ENCODE results near the gene ABRAXAS1.
"Not testable (repeated sequence)": the region's sequence is repeated elsewhere in the genome, so short reads cannot be mapped to it uniquely, and the experiment has no call there.

The ABRAXAS1 gene

GRCh38 chr4:83484500-83485461 is at the start of gene ABRAXAS1:
Gene ABRAXAS1 (minus strand): TSS chr4:83485100. CDS start chr4:83485072, 28 bp downstream.
- DNase-seq = peak; percentile 86

GRCh38 chr4:83527671-83528070 is 42.8 kb upstream of the ABRAXAS1 start:
- DNase-seq = no peak

DNA sequence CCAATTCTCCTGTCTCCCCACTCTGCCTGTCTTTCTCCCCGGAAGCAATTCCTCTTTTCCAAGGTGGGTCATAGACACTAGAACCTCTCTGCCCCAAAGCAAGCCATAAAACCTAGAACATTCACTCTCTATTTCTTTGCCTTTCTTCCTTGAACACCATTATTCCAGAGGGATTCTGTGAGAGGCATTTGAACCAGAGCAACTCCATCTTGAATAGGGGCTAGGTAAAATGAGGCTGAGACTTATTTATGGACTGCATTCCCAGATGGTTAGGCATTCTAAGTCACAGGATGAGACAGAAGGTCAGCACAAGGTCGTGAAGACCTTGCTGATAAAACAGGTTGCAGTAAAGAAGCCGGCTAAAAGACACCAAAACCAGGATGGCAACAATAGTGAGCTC is 37.3 kb upstream of the ABRAXAS1 start:
- no peak for DNase-seq

GRCh38 chr4:83516042-83516772 is 31.3 kb upstream of the ABRAXAS1 start:
- DNase-seq = no peak

GRCh38 chr4:83510442-83510841 is 25.5 kb upstream of the ABRAXAS1 start:
- no peak for DNase-seq

DNA sequence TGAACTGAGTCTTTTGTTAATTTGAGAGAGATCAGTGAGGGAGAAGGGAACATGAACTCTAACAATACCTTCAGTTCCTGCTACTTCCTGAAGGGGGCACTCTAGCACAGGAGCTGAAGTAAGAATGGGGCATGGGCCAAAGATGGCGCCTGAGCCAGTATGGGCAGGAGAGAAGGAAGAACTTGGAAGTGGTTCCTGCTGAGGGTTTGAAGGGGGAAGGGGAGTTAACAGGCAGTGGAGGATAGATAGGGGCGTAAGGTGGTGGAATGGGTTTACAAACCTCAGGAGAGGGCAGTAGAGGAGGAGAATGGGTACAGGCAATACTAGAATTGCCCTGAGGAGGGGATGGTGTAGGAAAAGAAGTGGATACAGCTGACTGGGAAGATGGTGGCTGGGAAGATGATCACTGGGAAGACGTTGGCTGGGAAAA is 24.3 kb upstream of the ABRAXAS1 start:
- DNase-seq = not testable (repeated sequence)

GRCh38 chr4:83504996-83505395 is 20.1 kb upstream of the ABRAXAS1 start:
- DNase-seq = no peak

DNA sequence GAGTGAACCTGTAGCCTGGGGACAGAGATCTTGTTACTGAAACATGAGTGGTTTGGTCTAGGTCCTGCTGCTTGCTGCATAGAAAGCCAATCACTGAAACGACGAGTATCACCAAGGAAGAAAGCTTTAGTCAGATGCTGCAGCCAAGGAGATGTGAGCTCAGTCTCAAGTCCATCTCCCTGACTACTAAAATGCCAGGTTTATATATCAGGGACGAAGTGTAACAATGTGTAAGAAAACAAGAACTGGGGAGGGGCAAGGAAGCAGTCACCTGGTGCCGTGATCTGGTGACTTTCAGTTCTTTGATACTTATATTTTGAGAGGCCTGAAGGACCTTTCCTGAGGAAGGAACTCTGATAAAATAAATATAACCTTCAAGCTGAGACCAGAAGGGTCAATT is 19.6 kb upstream of the ABRAXAS1 start:
- DNase-seq = no peak

- no peak for DNase-seq
Observed at GRCh38 chr4:83503974-83504373, 19.1 kb upstream of the ABRAXAS1 start.

DNA sequence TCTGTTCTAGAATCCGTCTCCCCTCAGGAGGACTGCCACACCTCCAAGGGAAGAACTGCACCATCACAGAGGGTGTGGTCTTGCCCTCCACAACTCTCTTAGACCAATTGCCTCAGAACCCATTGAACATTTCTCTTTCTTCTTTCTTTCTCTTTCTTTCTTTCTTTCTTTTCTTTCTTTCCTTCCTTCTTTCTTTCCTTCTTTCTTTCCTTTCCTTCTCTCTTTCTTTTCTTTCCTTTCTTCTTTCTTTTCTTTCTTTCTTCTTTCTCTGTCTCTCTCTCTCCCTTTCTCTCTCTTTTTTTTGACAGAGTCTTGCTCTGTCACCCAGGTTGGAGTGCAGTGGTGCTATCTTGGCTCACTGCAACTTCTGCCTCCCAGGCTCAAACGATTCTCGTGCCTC is 16.8 kb upstream of the ABRAXAS1 start:
- not testable (repeated sequence) for DNase-seq

- DNase-seq = no peak
Observed at GRCh38 chr4:83498187-83498586, 13.3 kb upstream of the ABRAXAS1 start.

- not testable (repeated sequence) for DNase-seq
Observed at GRCh38 chr4:83496085-83496917, 11.4 kb upstream of the ABRAXAS1 start.

- DNase-seq = no peak
Observed at GRCh38 chr4:83490876-83491450, 6.1 kb upstream of the ABRAXAS1 start.

GRCh38 chr4:83489711-83490326 is 4.9 kb upstream of the ABRAXAS1 start:
- DNase-seq = no peak

DNA sequence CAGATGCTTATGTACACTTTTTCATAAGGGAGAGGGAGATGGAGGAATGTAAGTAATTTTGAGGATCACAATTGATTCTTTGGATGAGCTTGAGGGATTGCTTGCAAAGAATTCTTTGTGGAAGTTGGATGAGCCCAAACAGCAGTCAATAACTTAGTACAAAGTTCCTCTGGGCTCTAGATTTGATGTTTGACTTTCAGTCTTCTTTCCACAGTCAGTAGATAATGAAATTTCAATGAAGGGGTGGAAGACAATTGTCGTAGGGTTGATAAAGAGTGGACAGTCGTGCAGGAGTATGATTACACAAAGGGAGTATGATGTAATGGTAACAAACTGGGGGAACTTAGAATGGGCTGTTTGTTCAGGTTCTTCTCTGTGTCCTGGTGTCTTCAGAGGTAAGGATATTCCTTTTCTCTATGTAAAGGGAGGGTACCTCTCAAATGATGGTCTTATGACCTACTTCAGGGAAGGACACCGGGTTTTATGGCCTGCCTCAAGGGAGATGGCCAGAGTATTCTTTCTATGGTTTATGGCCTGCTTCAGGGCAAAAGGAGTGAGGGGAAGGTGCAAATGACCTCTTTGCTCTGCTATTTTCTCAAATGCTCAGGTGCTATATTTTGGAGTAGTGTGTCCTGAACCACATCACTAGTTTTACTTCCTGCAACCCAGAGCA is 1.7 kb upstream of the ABRAXAS1 start:
- no peak for DNase-seq

- DNase-seq = no peak
Observed at GRCh38 chr4:83473966-83474365, 10.9 kb downstream of the ABRAXAS1 start.

DNA sequence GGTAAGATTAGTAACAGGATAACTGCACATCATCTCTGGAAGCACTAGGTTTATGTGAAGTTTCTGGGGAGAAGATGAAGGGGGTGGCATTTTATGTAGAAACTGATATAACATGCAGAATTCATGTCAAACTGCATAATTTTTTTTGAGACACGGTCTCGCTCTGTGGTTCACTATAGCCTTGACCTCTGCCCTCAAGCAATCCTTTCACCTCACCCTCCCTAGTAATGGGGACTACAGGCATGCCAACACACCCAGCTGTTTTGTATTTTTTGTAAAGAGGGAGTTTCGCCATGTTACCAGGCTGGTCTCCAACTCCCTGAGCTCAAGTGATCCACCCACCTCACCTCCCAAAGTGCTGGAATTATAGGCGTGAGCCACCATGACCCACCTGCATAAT is 11.5 kb downstream of the ABRAXAS1 start:
- no peak for DNase-seq

DNA sequence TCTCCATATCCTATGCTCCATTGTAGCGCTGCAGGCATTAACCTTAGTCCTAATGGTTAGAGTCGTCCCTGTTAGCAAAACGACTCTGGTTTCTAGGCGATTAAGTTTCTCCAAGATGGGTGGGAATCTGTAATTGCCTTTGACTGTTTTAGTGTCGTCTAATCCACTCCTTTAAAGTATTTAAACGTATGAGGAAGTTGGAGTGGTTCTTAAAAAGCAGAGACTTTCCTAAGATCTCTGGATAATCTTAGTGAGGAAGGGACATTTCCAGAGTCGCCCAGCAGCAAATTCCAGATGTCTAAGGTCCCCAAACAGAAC is 28.8 kb downstream of the ABRAXAS1 start:
- no peak for DNase-seq

- DNase-seq = peak; percentile 96
Observed at GRCh38 chr4:83455281-83456183, 29.4 kb downstream of the ABRAXAS1 start, which contains the start of the genes HELQ and MRPS18C. Gene HELQ (minus strand): TSS chr4:83455823. CDS start chr4:83455693, 130 bp downstream. Gene MRPS18C (plus strand): TSS chr4:83456058. CDS start chr4:83456078, 20 bp downstream.

GRCh38 chr4:83454686-83455085 is 30.2 kb downstream of the ABRAXAS1 start:
- no peak for DNase-seq
